Measurements from ENCODE around the gene CCDC194.

CCDC194 gene

GRCh38 chr19:17393914-17394313, at the start of gene CCDC194:
CCDC194 (minus strand) TSS chr19:17394196; CDS start chr19:17394158, 38 bp downstream.
- no peak for DNase-seq

GRCh38 chr19:17441241-17442021, 47.4 kb upstream of the CCDC194 start:
- DNase-seq: peak; percentile 21

GRCh38 chr19:17436874-17437267, 42.9 kb upstream of the CCDC194 start:
- DNase-seq: no peak

- no peak for DNase-seq
These were observed 42.3 kb upstream of the CCDC194 start for GRCh38 chr19:17436094-17436873.

GRCh38 chr19:17435218-17435617, 41.2 kb upstream of the CCDC194 start:
- DNase-seq: no peak

GRCh38 chr19:17431417-17431816, 37.4 kb upstream of the CCDC194 start:
- DNase-seq: no peak

GRCh38 chr19:17429641-17430113, 35.7 kb upstream of the CCDC194 start:
- no peak for DNase-seq

- peak; percentile 36 for DNase-seq
These were observed 30.9 kb upstream of the CCDC194 start for GRCh38 chr19:17424743-17425365.

- DNase-seq: no peak
These were observed 29.6 kb upstream of the CCDC194 start for GRCh38 chr19:17423429-17424208.

GRCh38 chr19:17421942-17422341, 27.9 kb upstream of the CCDC194 start:
- DNase-seq: no peak

GRCh38 chr19:17420475-17420924, 26.5 kb upstream of the CCDC194 start:
- peak; percentile 11 for DNase-seq

GRCh38 chr19:17419621-17420474, 25.9 kb upstream of the CCDC194 start, which contains the start of gene MVB12A:
MVB12A (plus strand) TSS chr19:17420047; CDS start chr19:17420136, 89 bp downstream.
- peak; percentile 96 for DNase-seq

- DNase-seq: no peak
These were observed 25.2 kb upstream of the CCDC194 start for GRCh38 chr19:17419154-17419620.

GRCh38 chr19:17418710-17419109, 24.7 kb upstream of the CCDC194 start:
- DNase-seq: no peak

- no peak for DNase-seq
These were observed 21.1 kb upstream of the CCDC194 start for GRCh38 chr19:17415121-17415520.

- no peak for DNase-seq
These were observed 20.1 kb upstream of the CCDC194 start for GRCh38 chr19:17414097-17414496.

GRCh38 chr19:17411801-17412200, 17.8 kb upstream of the CCDC194 start:
- DNase-seq: no peak

- no peak for DNase-seq
These were observed 16.0 kb upstream of the CCDC194 start for GRCh38 chr19:17409990-17410389.

- no peak for DNase-seq
These were observed 12.8 kb upstream of the CCDC194 start for GRCh38 chr19:17406887-17407196.

GRCh38 chr19:17406046-17406886, 12.3 kb upstream of the CCDC194 start:
- no peak for DNase-seq

Data from stimulated activated CD4-positive, alpha-beta T cell treated with anti-CD3 and anti-CD28 coated beads, Interleukin-1b, Interleukin-23, amount 100 ng/mL, for 48 hours (primary cell).